A673 (cell line): ENCODE measurements around the gene ACTR6.

Experiments
- EZH2 ChIP-seq: fragments of 200-600 bp; sonication (generic); IDR thresholded peaks from 2 replicates; pipeline ENCODE4 v1.6.1; 2017; ENCODE audit warnings: borderline replicate concordance, low read depth, mild to moderate bottlenecking, mixed read lengths, antibody characterized with exemption, low read length; ENCODE audit not compliant: poor library complexity, severe bottlenecking
- TF ChIP-seq, protein P1 (sequence below): fragments of 300-800, 200-600 bp; sonication (generic); conservative IDR thresholded peaks from 2 replicates; pipeline ENCODE4 v1.5.1; 2017; ENCODE audit warnings: low read depth, mild to moderate bottlenecking, antibody characterized with exemption, low read length, moderate library complexity, mixed read lengths

DNA sequence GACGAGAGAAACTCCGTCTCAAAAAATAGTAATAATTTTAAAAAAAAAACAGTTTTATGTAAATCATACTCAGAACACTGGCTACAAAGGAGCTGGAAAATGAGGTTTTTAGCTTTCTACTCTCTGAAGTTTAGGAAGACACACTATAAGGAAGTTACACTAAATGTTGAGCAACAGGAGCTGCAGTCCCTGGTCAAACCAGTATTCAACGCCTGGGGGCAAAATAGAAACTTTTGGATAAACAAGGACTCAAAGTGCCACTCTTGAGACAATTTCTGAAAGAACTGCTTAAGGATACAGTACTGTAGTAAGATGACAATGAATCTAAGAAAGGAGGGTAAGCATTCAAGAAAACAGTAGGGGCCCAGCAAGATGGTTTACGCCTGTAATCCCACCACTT, 29.3 kb downstream of the ACTR6 start:
- TF ChIP-seq, protein P1, sequence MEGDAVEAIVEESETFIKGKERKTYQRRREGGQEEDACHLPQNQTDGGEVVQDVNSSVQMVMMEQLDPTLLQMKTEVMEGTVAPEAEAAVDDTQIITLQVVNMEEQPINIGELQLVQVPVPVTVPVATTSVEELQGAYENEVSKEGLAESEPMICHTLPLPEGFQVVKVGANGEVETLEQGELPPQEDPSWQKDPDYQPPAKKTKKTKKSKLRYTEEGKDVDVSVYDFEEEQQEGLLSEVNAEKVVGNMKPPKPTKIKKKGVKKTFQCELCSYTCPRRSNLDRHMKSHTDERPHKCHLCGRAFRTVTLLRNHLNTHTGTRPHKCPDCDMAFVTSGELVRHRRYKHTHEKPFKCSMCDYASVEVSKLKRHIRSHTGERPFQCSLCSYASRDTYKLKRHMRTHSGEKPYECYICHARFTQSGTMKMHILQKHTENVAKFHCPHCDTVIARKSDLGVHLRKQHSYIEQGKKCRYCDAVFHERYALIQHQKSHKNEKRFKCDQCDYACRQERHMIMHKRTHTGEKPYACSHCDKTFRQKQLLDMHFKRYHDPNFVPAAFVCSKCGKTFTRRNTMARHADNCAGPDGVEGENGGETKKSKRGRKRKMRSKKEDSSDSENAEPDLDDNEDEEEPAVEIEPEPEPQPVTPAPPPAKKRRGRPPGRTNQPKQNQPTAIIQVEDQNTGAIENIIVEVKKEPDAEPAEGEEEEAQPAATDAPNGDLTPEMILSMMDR: no peak
- no peak for TF ChIP-seq EZH2
